ENCODE data around the gene ACTL8.

GRCh38 chr1:17719874-17720273 is 35.3 kb upstream of the ACTL8 start:
- TF ChIP-seq CTCF (IDR thresholded peaks at IDR 0.05), result no peak
- TF ChIP-seq POLR2A (IDR thresholded peaks at IDR 0.05), result no peak
